PC-3 (cell line): Measurements from ENCODE around the gene PWWP2B. TPM values are rescaled to one million over a fixed set of nuclear protein-coding genes. Genes with fewer than 3 reads are reported as not detected.
A peak's percentile ranks its signal among the peaks of the same experiment; 100 is the strongest.

Source experiments
- ATAC-seq: fragments of 200-7000 bp; cut with Tn5 transposase; 2 replicates; pipeline ENCODE4 v1.9.1; 2020; ENCODE audit warnings: mild to moderate bottlenecking, moderate library complexity
- BruUV-seq: library from RNA; stranded (reverse); fragments of 400-500 nt; replicated peaks from 2 replicates; lab custom pipeline; 2021; lab: Mats Ljungman, UMichigan
- CTCF ChIA-PET: fragments of 300-600 bp; sonication (Branson Sonifier 250); formaldehyde crosslinking; loops from one replicate; lab custom pipeline; 2022; ENCODE audit warnings: antibody characterized with exemption; lab: Charles Lee
- POLR2A ChIA-PET: fragments of 300-600 bp; sonication (Branson Sonifier 250); formaldehyde crosslinking; loops from one replicate; lab custom pipeline; 2022; ENCODE audit warnings: antibody characterized with exemption; ENCODE audit not compliant: unreplicated experiment; lab: Charles Lee
- DNase-seq: peaks from one replicate; pipeline ENCODE4 v3.0.0-alpha.2; 2015
- H2AFZ ChIP-seq: fragments of 300-600 bp; sonication (generic); 2 replicates; pipeline ENCODE4 v1.6.0; 2016; ENCODE audit warnings: antibody characterized with exemption, low read length
- H3F3A ChIP-seq: fragments of 300-600 bp; sonication (generic); one replicate; pipeline ENCODE4 v1.6.0; 2017; ENCODE audit warnings: antibody characterized with exemption, low read length, control low read depth, mild to moderate bottlenecking; ENCODE audit not compliant: unreplicated experiment
- H3K27ac ChIP-seq: fragments of 300-600 bp; sonication (generic); 2 replicates; pipeline ENCODE4 v1.5.1; 2016; ENCODE audit warnings: mild to moderate bottlenecking, low read length
- H3K27me3 ChIP-seq: fragments of 300-600 bp; sonication (generic); 2 replicates; pipeline ENCODE4 v1.6.1; 2016; ENCODE audit warnings: low read length, mixed read lengths
- H3K36me3 ChIP-seq: fragments of 300-600 bp; sonication (generic); 2 replicates; pipeline ENCODE4 v1.6.1; 2016; ENCODE audit warnings: low read depth, mixed run types, low read length, mixed read lengths
- H3K4me1 ChIP-seq: fragments of 300-600 bp; sonication (generic); 2 replicates; pipeline ENCODE4 v1.5.1; 2016; ENCODE audit warnings: low read length; ENCODE audit not compliant: insufficient read depth
- H3K4me2 ChIP-seq: fragments of 300-600 bp; sonication (generic); 2 replicates; pipeline ENCODE4 v1.6.0; 2016; ENCODE audit warnings: low read length
- H3K4me3 ChIP-seq: fragments of 300-600 bp; sonication (generic); 2 replicates; pipeline ENCODE4 v1.5.1; 2016; ENCODE audit warnings: mild to moderate bottlenecking, low read length, mixed read lengths
- H3K79me2 ChIP-seq: fragments of 300-600 bp; sonication (generic); 2 replicates; pipeline ENCODE4 v1.6.1; 2017; ENCODE audit warnings: low read length, mixed read lengths
- H3K9ac ChIP-seq: fragments of 300-600 bp; sonication (generic); 2 replicates; pipeline ENCODE4 v1.6.0; 2016; ENCODE audit warnings: mild to moderate bottlenecking, low read length
- H3K9me2 ChIP-seq: fragments of 300-600 bp; sonication (generic); replicated peaks from 2 replicates; pipeline ENCODE4 v1.6.1; 2016; ENCODE audit warnings: mixed run types, low read length, mixed read lengths
- H3K9me3 ChIP-seq: fragments of 300-600 bp; sonication (generic); 2 replicates; pipeline ENCODE4 v1.6.1; 2016; ENCODE audit warnings: low read length, mixed read lengths
- H4K20me1 ChIP-seq: fragments of 300-600 bp; sonication (generic); 2 replicates; pipeline ENCODE4 v1.6.1; 2016; ENCODE audit warnings: low read length, mixed read lengths
- CTCF ChIP-seq: fragments of 300-600 bp; sonication (generic); conservative IDR thresholded peaks from 2 replicates; pipeline ENCODE4 v1.5.1; 2017; ENCODE audit warnings: antibody characterized with exemption, low read depth, mild to moderate bottlenecking, low read length
- EZH2 ChIP-seq: fragments of 300-600 bp; sonication (generic); IDR thresholded peaks from one replicate; pipeline ENCODE4 v1.6.1; 2017; ENCODE audit warnings: antibody characterized with exemption, mild to moderate bottlenecking, low read length; ENCODE audit not compliant: unreplicated experiment
- EZH2phosphoT487 ChIP-seq: fragments of 300-600 bp; sonication (generic); IDR thresholded peaks from 2 replicates; pipeline ENCODE4 v1.6.1; 2018; ENCODE audit warnings: mild to moderate bottlenecking, antibody characterized with exemption, low read length, borderline replicate concordance
- intact Hi-C: fragments of 100-400 bp; cut with micrococcal nuclease; formaldehyde crosslinking; loops from 2 replicates; pipeline ENCODE4 v1.9.0; 2023
- total RNA-seq: library from RNA; depleted of rRNA; stranded (reverse); fragments of >200 nt; gene quantifications from 2 replicates; pipeline ENCODE4 v1.2.3, GENCODE V29; 2014

Gene PWWP2B
- total RNA-seq, 1 experiment from 2014 or later = 24.5 TPM

GRCh38 chr10:132394936-132395703 is 1.9 kb upstream of the PWWP2B start:
- H3K27me3 ChIP-seq = no peaks in the 10 kb centered on the region
- H3K4me1 ChIP-seq = peaks cover 21% of the 10 kb centered on the region
- ATAC-seq = no peak
- BruUV-seq = TSS peak; percentile 35
- H3K9me3 ChIP-seq = no peaks in the 10 kb centered on the region
- no peak overlapping the region for H2AFZ ChIP-seq
- peak overlapping the region; percentile 77; the same call in 1 of the 2 replicates for H3K4me2 ChIP-seq
- intact Hi-C loops = no loop called here
- H3K79me2 ChIP-seq = peaks cover 27% of the 10 kb centered on the region
- TF ChIP-seq EZH2 (no peak), EZH2phosphoT487 (no peak), CTCF (no peak)
- ChIA-PET POLR2A (no interaction called here), CTCF (no interaction called here)
- H3K27ac ChIP-seq = no peak overlapping the region
- no peaks in the 10 kb centered on the region for H4K20me1 ChIP-seq
- H3K4me3 ChIP-seq = no peak overlapping the region
- H3K9ac ChIP-seq = no peak overlapping the region
- H3K9me2 ChIP-seq = no peaks in the 10 kb centered on the region
- no peaks in the 10 kb centered on the region for H3K36me3 ChIP-seq
- no peak for DNase-seq
- H3F3A ChIP-seq = no peaks in the 10 kb centered on the region

GRCh38 chr10:132395704-132396493 is 1.1 kb upstream of the PWWP2B start:
- POLR2A ChIA-PET = no interaction called here
- DNase-seq = no peak
- Histone ChIP-seq H3K9me2 (no peaks in the 10 kb centered on the region), H3K9ac (peak overlapping the region; percentile 60), H3K27ac (no peak overlapping the region), H3K79me2 (peaks cover 34% of the 10 kb centered on the region), H4K20me1 (no peaks in the 10 kb centered on the region), H3F3A (no peaks in the 10 kb centered on the region), H3K27me3 (no peaks in the 10 kb centered on the region), H3K4me1 (peaks cover 21% of the 10 kb centered on the region), H2AFZ (no peak overlapping the region), H3K36me3 (no peaks in the 10 kb centered on the region), H3K4me2 (peak overlapping the region; percentile 77), H3K9me3 (no peaks in the 10 kb centered on the region), H3K4me3 (peak overlapping the region; percentile 55)
- CTCF ChIA-PET = no interaction called here
- BruUV-seq = no TSS peak
- TF ChIP-seq EZH2 (no peak), CTCF (no peak), EZH2phosphoT487 (no peak)
- ATAC-seq = peak; percentile 11
- intact Hi-C loops = no loop called here
